HEK293 (cell line): Measurements from ENCODE around the gene DSP.

ENCODE experiments used
- CTCF ChIA-PET: fragments of 350-600 bp; formaldehyde crosslinking; extraction: SDS; loops from one replicate; lab custom pipeline; 2021; ENCODE audit warnings: antibody characterized with exemption; lab: Yijun Ruan, JAX
- POLR2A ChIA-PET: fragments of 300-600 bp; formaldehyde crosslinking; extraction: SDS; loops from one replicate; lab custom pipeline; 2020; ENCODE audit warnings: antibody characterized with exemption, inconsistent platforms; lab: Yijun Ruan, JAX
- H3K27ac ChIP-seq: fragments of 200-500 bp; sonication (Bioruptor generic); 2 replicates; pipeline ENCODE4 v1.5.1; 2014; ENCODE audit warnings: low read depth, low read length, control low read depth, inconsistent platforms; ENCODE audit errors: extremely low read depth
- H3K36me3 ChIP-seq, 2 experiments: fragments of 200-500 bp in 1 of 2; sonication (Bioruptor generic) in 1 of 2; 1 replicate in 1 of 2; 2 replicates in 1 of 2; pipeline ENCODE4 v1.5.1; 2014 to 2017; ENCODE audit warnings: inconsistent platforms in 2 of 2, low read length in 2 of 2; ENCODE audit not compliant: control insufficient read depth in 2 of 2, insufficient read depth in 1 of 2
- H3K4me1 ChIP-seq: fragments of 200-500 bp; sonication (Bioruptor generic); 2 replicates; pipeline ENCODE4 v1.5.1; 2014; ENCODE audit warnings: mild to moderate bottlenecking, low read length, inconsistent platforms; ENCODE audit not compliant: control insufficient read depth, insufficient read depth
- H3K4me3 ChIP-seq: 2 replicates; pipeline ENCODE4 v1.5.1; 2011; ENCODE audit warnings: low read depth, mild to moderate bottlenecking, control low read depth, low read length, moderate library complexity
- H3K9me3 ChIP-seq: fragments of 200-500 bp; sonication (Bioruptor generic); 2 replicates; pipeline ENCODE4 v1.5.1; 2014; ENCODE audit warnings: low read depth, low read length, inconsistent platforms; ENCODE audit not compliant: control insufficient read depth, insufficient read depth
- HOXA7 ChIP-seq: sonication (generic); formaldehyde crosslinking; IDR thresholded peaks from 2 replicates; pipeline ENCODE4 v1.8.1; 2022; ENCODE audit warnings: missing genetic modification reagents, borderline replicate concordance
- REPIN1 ChIP-seq: fragments of 450-650 bp; formaldehyde crosslinking; IDR thresholded peaks from 2 replicates; pipeline ENCODE4 v1.5.1; 2017; ENCODE audit warnings: missing biosample characterization, missing genetic modification characterization, low read depth
- TCF7L2 ChIP-seq: IDR thresholded peaks from 2 replicates; pipeline ENCODE4 v1.6.1; 2011; ENCODE audit warnings: low read depth, mild to moderate bottlenecking, inconsistent platforms, low read length, moderate library complexity, borderline replicate concordance
- TRIM28 ChIP-seq: IDR thresholded peaks from 2 replicates; pipeline ENCODE4 v1.6.1; 2011; ENCODE audit warnings: low read length, control low read depth, borderline replicate concordance
- ZBTB7A ChIP-seq: fragments of 450-650 bp; formaldehyde crosslinking; IDR thresholded peaks from 2 replicates; pipeline ENCODE4 v1.5.1; 2016; ENCODE audit warnings: low read depth, missing biosample characterization, missing genetic modification characterization
- ZFHX2 ChIP-seq: fragments of 450-650 bp; formaldehyde crosslinking; conservative IDR thresholded peaks from 2 replicates; pipeline ENCODE4 v1.5.1; 2016; ENCODE audit warnings: missing biosample characterization, missing genetic modification characterization
- ZNF10 ChIP-seq: fragments of 450-650 bp; formaldehyde crosslinking; IDR thresholded peaks from 2 replicates; pipeline ENCODE4 v1.5.1; 2017; ENCODE audit warnings: missing biosample characterization, missing genetic modification characterization
- ZNF280C ChIP-seq: fragments of 450-650 bp; formaldehyde crosslinking; IDR thresholded peaks from 2 replicates; pipeline ENCODE4 v1.5.1; 2016; ENCODE audit warnings: missing biosample characterization, missing genetic modification characterization
- ZNF311 ChIP-seq: fragments of 450-650 bp; formaldehyde crosslinking; IDR thresholded peaks from 2 replicates; pipeline ENCODE4 v1.5.1; 2017; ENCODE audit warnings: missing biosample characterization, missing genetic modification characterization, borderline replicate concordance
- ZNF335 ChIP-seq: fragments of 450-650 bp; formaldehyde crosslinking; conservative IDR thresholded peaks from 2 replicates; pipeline ENCODE4 v1.5.1; 2016; ENCODE audit warnings: missing biosample characterization, missing genetic modification characterization
- ZNF473 ChIP-seq: fragments of 450-650 bp; formaldehyde crosslinking; IDR thresholded peaks from 2 replicates; pipeline ENCODE4 v1.5.1; 2017; ENCODE audit warnings: missing biosample characterization, missing genetic modification characterization
- ZNF510 ChIP-seq: fragments of 450-650 bp; formaldehyde crosslinking; IDR thresholded peaks from 2 replicates; pipeline ENCODE4 v1.5.1; 2018; ENCODE audit warnings: mild to moderate bottlenecking, missing genetic modification characterization, missing biosample characterization; ENCODE audit not compliant: insufficient replicate concordance
- ZNF513 ChIP-seq: fragments of 450-650 bp; IDR thresholded peaks from 2 replicates; pipeline ENCODE4 v1.5.1; 2018; ENCODE audit warnings: missing biosample characterization, missing genetic modification characterization
- ZNF529 ChIP-seq: fragments of 450-650 bp; formaldehyde crosslinking; IDR thresholded peaks from 2 replicates; pipeline ENCODE4 v1.5.1; 2017; ENCODE audit warnings: missing genetic modification characterization, missing biosample characterization; ENCODE audit not compliant: insufficient replicate concordance
- ZNF585B ChIP-seq: fragments of 450-650 bp; formaldehyde crosslinking; IDR thresholded peaks from 2 replicates; pipeline ENCODE4 v1.5.1; 2016; ENCODE audit warnings: missing biosample characterization, missing genetic modification characterization
- ZNF76 ChIP-seq: fragments of 450-650 bp; formaldehyde crosslinking; IDR thresholded peaks from 2 replicates; pipeline ENCODE4; 2016; ENCODE audit warnings: low read depth, missing biosample characterization, missing genetic modification characterization, borderline replicate concordance
- ZNF785 ChIP-seq: fragments of 450-650 bp; formaldehyde crosslinking; IDR thresholded peaks from 2 replicates; pipeline ENCODE4 v1.5.1; 2016; ENCODE audit warnings: missing biosample characterization, missing genetic modification characterization
- ZNF837 ChIP-seq: fragments of 450-650 bp; formaldehyde crosslinking; IDR thresholded peaks from 2 replicates; pipeline ENCODE4 v1.5.1; 2016; ENCODE audit warnings: missing biosample characterization, missing genetic modification characterization
- TF ChIP-seq, protein P1 (sequence below): fragments of 450-650 bp; formaldehyde crosslinking; IDR thresholded peaks from 2 replicates; pipeline ENCODE4 v1.5.1; 2016; ENCODE audit warnings: missing biosample characterization, missing genetic modification characterization

The DSP gene

GRCh38 chr6:7541175-7542064 lies at the start of gene DSP (continued):
- TF ChIP-seq, protein P1, sequence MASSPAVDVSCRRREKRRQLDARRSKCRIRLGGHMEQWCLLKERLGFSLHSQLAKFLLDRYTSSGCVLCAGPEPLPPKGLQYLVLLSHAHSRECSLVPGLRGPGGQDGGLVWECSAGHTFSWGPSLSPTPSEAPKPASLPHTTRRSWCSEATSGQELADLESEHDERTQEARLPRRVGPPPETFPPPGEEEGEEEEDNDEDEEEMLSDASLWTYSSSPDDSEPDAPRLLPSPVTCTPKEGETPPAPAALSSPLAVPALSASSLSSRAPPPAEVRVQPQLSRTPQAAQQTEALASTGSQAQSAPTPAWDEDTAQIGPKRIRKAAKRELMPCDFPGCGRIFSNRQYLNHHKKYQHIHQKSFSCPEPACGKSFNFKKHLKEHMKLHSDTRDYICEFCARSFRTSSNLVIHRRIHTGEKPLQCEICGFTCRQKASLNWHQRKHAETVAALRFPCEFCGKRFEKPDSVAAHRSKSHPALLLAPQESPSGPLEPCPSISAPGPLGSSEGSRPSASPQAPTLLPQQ (tag by site-specific recombination), result peak; percentile 82; the same call in 1 of the 2 replicates
- TF ChIP-seq, all 188 proteins: peak for 74

- ChIA-PET POLR2A (no interaction called here), CTCF (no interaction called here)
- H3K27ac ChIP-seq, result no peak overlapping the region
- TF ChIP-seq ZNF311 (tag by site-specific recombination), result no peak
- TF ChIP-seq ZNF10 (tag by site-specific recombination), result 0 out of 2 replicates have a peak, but pooled peaks have one; percentile 45
- no peaks in the 10 kb centered on the region for H3K9me3 ChIP-seq
- no peaks in the 10 kb centered on the region for H3K4me1 ChIP-seq
- no peaks in the 10 kb centered on the region for H3K36me3 ChIP-seq
- no peak overlapping the region for H3K4me3 ChIP-seq
These were observed 47.6 kb upstream of the DSP start for GRCh38 chr6:7493866-7494265.

DNA sequence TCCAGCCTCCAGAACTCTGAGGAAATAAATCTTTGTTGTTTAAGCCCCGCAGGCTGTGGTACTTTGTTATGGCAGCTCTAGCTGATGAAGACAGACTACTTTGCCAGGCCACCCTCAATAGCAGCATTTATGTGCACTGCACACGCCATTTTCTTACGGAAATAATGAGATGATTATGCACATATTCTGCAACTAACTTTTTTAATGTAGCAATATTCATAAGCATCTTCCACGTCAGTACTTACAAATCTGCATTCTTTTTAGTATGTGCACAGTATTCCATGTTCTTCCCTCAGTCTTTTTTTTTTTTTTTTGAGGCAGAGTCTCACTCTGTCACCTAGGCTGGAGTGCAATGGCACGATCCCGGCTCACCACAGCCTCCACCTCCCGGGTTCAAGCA lies 46.8 kb upstream of the DSP start:
- H3K4me1 ChIP-seq, result no peaks in the 10 kb centered on the region
- TF ChIP-seq ZBTB7A (no peak), TCF7L2 (no peak), ZNF529 (tag by site-specific recombination) (no peak), ZNF513 (tag by site-specific recombination) (no peak)
- no peak overlapping the region for H3K4me3 ChIP-seq
- H3K27ac ChIP-seq, result no peak overlapping the region
- H3K9me3 ChIP-seq, result no peaks in the 10 kb centered on the region
- ChIA-PET POLR2A (no interaction called here), CTCF (interaction anchor here (0.6 kb wide), 1 partner anchor 212 kb away, joined by 3 read pairs; no protein-coding TSS in a partner anchor)
- no peaks in the 10 kb centered on the region for H3K36me3 ChIP-seq

DNA sequence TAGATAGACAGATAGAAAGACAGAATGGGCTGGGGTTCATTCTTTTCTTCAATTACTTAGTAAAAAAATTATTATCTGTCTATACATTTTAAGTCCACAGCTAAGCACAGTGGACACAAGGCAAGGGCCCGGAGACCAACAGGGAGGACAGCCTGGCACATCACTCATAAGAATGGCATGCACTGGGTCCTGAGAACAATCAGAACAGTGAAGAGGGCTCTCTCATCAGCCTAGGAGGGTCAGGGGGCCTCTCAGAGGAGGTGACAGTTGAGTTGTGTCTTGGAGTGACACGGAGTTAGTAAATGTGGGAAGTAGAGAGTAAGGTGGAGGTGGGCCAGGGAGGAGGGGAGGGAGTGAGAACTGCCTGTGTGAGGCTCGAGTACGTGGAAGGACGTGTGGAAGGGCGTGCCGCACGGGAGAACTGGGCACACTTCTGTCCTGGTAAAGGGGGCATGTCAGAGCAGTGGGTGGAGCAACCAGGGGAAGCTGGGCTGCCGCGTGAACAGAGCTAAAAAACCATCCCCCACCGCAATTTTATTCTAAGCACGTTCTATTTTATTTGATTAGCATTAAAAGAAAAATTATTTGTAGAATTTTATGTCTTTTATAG lies 45.1 kb upstream of the DSP start:
- no peak overlapping the region for H3K27ac ChIP-seq
- H3K4me1 ChIP-seq, result no peaks in the 10 kb centered on the region
- H3K36me3 ChIP-seq, result no peaks in the 10 kb centered on the region
- no peak for TF ChIP-seq ZNF785
- ChIA-PET POLR2A (no interaction called here), CTCF (interaction anchor here (0.6 kb wide), 1 partner anchor 8 kb away, joined by 5 read pairs; no protein-coding TSS in a partner anchor)
- H3K4me3 ChIP-seq, result no peak overlapping the region
- no peaks in the 10 kb centered on the region for H3K9me3 ChIP-seq

GRCh38 chr6:7500752-7501282 lies 40.7 kb upstream of the DSP start:
- H3K27ac ChIP-seq, result no peak overlapping the region
- POLR2A ChIA-PET, result no interaction called here
- H3K4me1 ChIP-seq, result peaks cover 9% of the 10 kb centered on the region; the same call in 1 of the 2 replicates
- H3K36me3 ChIP-seq, result no peaks in the 10 kb centered on the region
- no peak overlapping the region for H3K4me3 ChIP-seq
- CTCF ChIA-PET, result interaction anchor here (1.1 kb wide), 1 partner anchor 38 kb away, joined by 3 read pairs; no protein-coding TSS in a partner anchor
- no peaks in the 10 kb centered on the region for H3K9me3 ChIP-seq
- no peak for TF ChIP-seq ZFHX2 (tag by site-specific recombination)
- no peak for TF ChIP-seq REPIN1
- no peak for TF ChIP-seq ZNF585B
- no peak for TF ChIP-seq ZNF529 (tag by site-specific recombination)
- no peak for TF ChIP-seq ZNF473 (tag by site-specific recombination)
- no peak for TF ChIP-seq ZNF335 (tag by site-specific recombination)
- TF ChIP-seq TRIM28, result no peak
- TF ChIP-seq ZNF76 (tag by site-specific recombination), result no peak
- TF ChIP-seq ZNF280C (tag by site-specific recombination), result no peak
- no peak for TF ChIP-seq HOXA7 (CRISPR knock-in tag)
- no peak for TF ChIP-seq ZNF510 (tag by site-specific recombination)
- no peak for TF ChIP-seq ZNF837 (tag by site-specific recombination)
